Neural progenitor cell (in vitro differentiated cells): Measurements from ENCODE around the gene SPIRE1.

ENCODE experiments used
- CTCF ChIP-seq: fragments of 200-600 bp; sonication (generic); IDR thresholded peaks from 2 replicates; pipeline ENCODE4 v1.5.1; 2017; ENCODE audit warnings: antibody characterized with exemption, mild to moderate bottlenecking
- EZH2 ChIP-seq: fragments of 200-600 bp; sonication (generic); IDR thresholded peaks from 2 replicates; pipeline ENCODE4 v1.6.1; 2017; ENCODE audit warnings: antibody characterized with exemption, mild to moderate bottlenecking, moderate library complexity
- EZH2phosphoT487 ChIP-seq: fragments of 200-600 bp; sonication (generic); IDR thresholded peaks from 2 replicates; pipeline ENCODE4 v1.6.1; 2017; ENCODE audit warnings: antibody characterized with exemption

DNA sequence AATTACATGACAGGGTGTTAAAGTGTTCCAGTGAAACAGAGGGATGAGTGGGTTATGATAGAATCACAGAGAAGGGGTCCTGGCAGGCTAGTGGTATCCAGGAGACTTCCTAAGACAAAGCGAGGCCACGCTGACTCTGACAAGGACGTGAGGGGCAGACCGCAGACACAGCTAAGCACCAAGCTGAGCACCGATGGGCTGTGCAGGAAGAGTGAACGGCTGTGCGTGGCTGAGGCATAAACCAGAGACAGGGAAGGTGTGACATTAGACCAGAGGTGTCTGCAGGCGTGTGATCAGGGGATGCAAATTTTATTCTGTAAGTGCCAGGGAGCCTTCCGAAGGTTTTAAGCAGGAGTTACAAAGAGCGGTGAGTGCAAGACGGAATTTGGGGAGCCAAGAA lies 180.3 kb downstream of the SPIRE1 start:
- TF ChIP-seq EZH2 (no peak), CTCF (no peak), EZH2phosphoT487 (no peak)
